Measurements from ENCODE around the gene RAP1A.
"Not testable (repeated sequence)": the region's sequence is repeated elsewhere in the genome, so short reads cannot be mapped to it uniquely, and the experiment has no call there.

RAP1A gene

GRCh38 chr1:111624382-111624781, 4.8 kb downstream of the RAP1A start:
- peaks cover 12% of the 10 kb centered on the region for H3K36me3 Mint-ChIP-seq (ENCODE audit: insufficient read depth)
- H3K4me3 Mint-ChIP-seq: peak overlapping the region in 1 of 2 donors; percentile 96
- H3K4me1 Mint-ChIP-seq (ENCODE audit: low read depth in 2 of 2): peaks cover 50 to 69% of the 10 kb centered on the region in 2 donors
- H3K27ac Mint-ChIP-seq: peak overlapping the region; percentile 84 to 93
- no peaks in the 10 kb centered on the region for H3K9me3 Mint-ChIP-seq
- ATAC-seq (replicated peaks) (no peak), DNase-seq (no peak)
- no peaks in the 10 kb centered on the region for H3K27me3 Mint-ChIP-seq

GRCh38 chr1:111625276-111625675, 5.7 kb downstream of the RAP1A start:
- no peak for DNase-seq
- no peaks in the 10 kb centered on the region for H3K9me3 Mint-ChIP-seq
- H3K4me3 Mint-ChIP-seq: peak overlapping the region; percentile 31 to 96
- no peak for ATAC-seq (replicated peaks)
- peak overlapping the region; percentile 7 to 90 for H3K27ac Mint-ChIP-seq
- peaks cover 12% of the 10 kb centered on the region for H3K36me3 Mint-ChIP-seq (ENCODE audit: insufficient read depth)
- H3K27me3 Mint-ChIP-seq: no peaks in the 10 kb centered on the region
- H3K4me1 Mint-ChIP-seq (ENCODE audit: low read depth in 2 of 2): peaks cover 55 to 75% of the 10 kb centered on the region in 2 donors

DNA sequence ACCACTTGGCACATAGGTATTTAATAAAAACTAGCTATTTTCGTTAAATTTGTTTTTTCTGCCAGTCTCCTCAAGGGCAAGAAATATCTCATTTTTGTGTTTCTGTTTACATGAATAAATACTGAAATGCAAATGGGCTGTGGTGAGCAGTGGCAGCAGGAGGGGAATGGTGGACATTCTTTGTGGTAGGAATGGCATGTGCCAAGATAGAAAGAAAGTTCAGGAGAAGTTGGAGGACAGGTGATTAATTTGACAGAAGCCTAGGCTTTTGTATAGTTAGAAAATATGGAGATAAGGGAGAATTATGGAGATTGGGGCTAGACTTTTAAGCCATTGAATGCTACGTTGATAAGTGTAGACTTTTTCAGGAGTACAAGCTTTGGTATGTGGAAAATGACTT, 8.6 kb downstream of the RAP1A start:
- Mint-ChIP-seq H3K36me3 (ENCODE audit: insufficient read depth) (peaks cover 5% of the 10 kb centered on the region), H3K9me3 (no peaks in the 10 kb centered on the region), H3K27me3 (no peaks in the 10 kb centered on the region), H3K4me3 (peak overlapping the region; percentile 6 to 58), H3K27ac (peak overlapping the region; percentile 4 to 83), H3K4me1 (ENCODE audit: low read depth in 2 of 2) (peaks cover 50 to 77% of the 10 kb centered on the region in 2 donors)
- ATAC-seq (replicated peaks) (no peak), DNase-seq (no peak)

GRCh38 chr1:111629190-111629954, 9.8 kb downstream of the RAP1A start:
- ATAC-seq (replicated peaks): peak; percentile 42
- Mint-ChIP-seq H3K36me3 (ENCODE audit: insufficient read depth) (peaks cover 4% of the 10 kb centered on the region), H3K27me3 (no peaks in the 10 kb centered on the region)

GRCh38 chr1:111630567-111630966, 11.0 kb downstream of the RAP1A start:
- Mint-ChIP-seq H3K27ac (peak overlapping the region in 1 of 2 donors; percentile 83), H3K4me1 (ENCODE audit: low read depth in 2 of 2) (peaks cover 50 to 77% of the 10 kb centered on the region in 2 donors), H3K27me3 (no peaks in the 10 kb centered on the region), H3K36me3 (ENCODE audit: insufficient read depth) (peaks cover 10% of the 10 kb centered on the region), H3K9me3 (no peaks in the 10 kb centered on the region), H3K4me3 (peak overlapping the region in 1 of 2 donors; percentile 58)
- DNase-seq (no peak), ATAC-seq (replicated peaks) (no peak)

More at GRCh38 chr1:111629190-111629954, 9.8 kb downstream of the RAP1A start:
- peak overlapping the region; percentile 4 to 58 for H3K4me3 Mint-ChIP-seq
- H3K27ac Mint-ChIP-seq: peak overlapping the region; percentile 26 to 83
- H3K9me3 Mint-ChIP-seq: no peaks in the 10 kb centered on the region
- DNase-seq: no peak
- peaks cover 46 to 79% of the 10 kb centered on the region in 2 donors for H3K4me1 Mint-ChIP-seq (ENCODE audit: low read depth in 2 of 2)

DNA sequence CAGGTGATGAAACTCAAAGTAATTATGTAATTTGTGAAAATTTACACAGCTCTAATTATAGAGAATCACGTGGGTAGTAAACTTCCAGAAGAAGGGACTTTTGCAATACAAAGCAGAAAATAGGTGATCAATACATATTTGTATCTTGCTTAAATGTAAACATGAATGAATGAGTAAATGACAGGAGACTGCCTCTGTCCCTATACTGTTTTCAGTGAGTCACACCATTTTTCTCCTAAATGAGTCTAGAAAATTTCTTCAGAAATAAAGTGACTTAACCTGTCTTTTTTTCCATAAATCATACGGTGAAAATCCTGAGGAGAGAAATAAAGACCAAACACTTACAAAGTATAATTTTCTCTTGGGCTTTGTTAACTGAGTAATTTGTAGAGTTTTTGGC, 11.9 kb downstream of the RAP1A start:
- Mint-ChIP-seq H3K27me3 (no peaks in the 10 kb centered on the region), H3K9me3 (no peaks in the 10 kb centered on the region), H3K36me3 (ENCODE audit: insufficient read depth) (peaks cover 14% of the 10 kb centered on the region), H3K4me3 (peak overlapping the region in 1 of 2 donors; percentile 64), H3K27ac (peak overlapping the region in 1 of 2 donors; percentile 22), H3K4me1 (ENCODE audit: low read depth in 2 of 2) (peaks cover 53 to 78% of the 10 kb centered on the region in 2 donors)
- no peak for DNase-seq
- no peak for ATAC-seq (replicated peaks)

- not testable (repeated sequence) for H3K9me3 Mint-ChIP-seq; DNase-seq; ATAC-seq (replicated peaks); H3K27me3 Mint-ChIP-seq
- Mint-ChIP-seq H3K4me1 (ENCODE audit: low read depth in 2 of 2) (peaks cover 50 to 81% of the 10 kb centered on the region in 2 donors), H3K36me3 (ENCODE audit: insufficient read depth) (peaks cover 19% of the 10 kb centered on the region), H3K27ac (peak overlapping the region; percentile 53 to 76), H3K4me3 (peak overlapping the region; percentile 1 to 64)
Measured at GRCh38 chr1:111632771-111633170, 13.2 kb downstream of the RAP1A start.

DNA sequence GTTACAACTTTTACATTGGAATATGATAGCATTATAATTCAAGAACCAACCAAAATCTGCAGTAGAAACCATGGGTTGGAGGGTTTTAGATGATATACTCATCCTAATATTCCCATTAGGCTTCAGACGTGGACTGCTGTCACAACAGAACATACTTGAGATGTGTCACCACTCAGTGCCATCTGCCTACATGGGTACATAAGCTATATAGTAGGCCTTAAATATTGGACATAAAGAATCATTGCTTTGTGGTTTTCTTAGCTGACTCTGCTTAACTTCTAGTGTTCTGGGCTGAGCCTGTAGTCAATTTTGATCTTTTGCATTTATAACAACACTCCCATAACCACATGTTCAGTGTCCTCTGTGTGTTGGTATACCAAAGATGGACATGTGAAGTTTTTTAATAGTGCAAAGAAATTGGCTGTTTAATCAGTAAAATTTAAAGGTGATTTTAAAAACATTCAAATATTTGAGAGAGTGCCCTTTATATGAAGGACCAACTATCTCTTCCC, 14.2 kb downstream of the RAP1A start:
- Mint-ChIP-seq H3K27ac (peak overlapping the region in 1 of 2 donors; percentile 76), H3K4me1 (ENCODE audit: low read depth in 2 of 2) (peaks cover 49 to 80% of the 10 kb centered on the region in 2 donors), H3K36me3 (ENCODE audit: insufficient read depth) (peaks cover 19% of the 10 kb centered on the region), H3K4me3 (peak overlapping the region in 1 of 2 donors; percentile 64), H3K9me3 (no peaks in the 10 kb centered on the region), H3K27me3 (no peaks in the 10 kb centered on the region)
- ATAC-seq (replicated peaks): no peak
- DNase-seq: no peak

- Mint-ChIP-seq H3K4me3 (peak overlapping the region; percentile 33 to 39), H3K4me1 (ENCODE audit: low read depth in 2 of 2) (peaks cover 41 to 74% of the 10 kb centered on the region in 2 donors), H3K27me3 (no peaks in the 10 kb centered on the region), H3K36me3 (ENCODE audit: insufficient read depth) (peaks cover 19% of the 10 kb centered on the region), H3K9me3 (no peaks in the 10 kb centered on the region), H3K27ac (peak overlapping the region; percentile 83 to 84)
- no peak for DNase-seq
- no peak for ATAC-seq (replicated peaks)
Measured at GRCh38 chr1:111635324-111636009, 15.9 kb downstream of the RAP1A start.

- H3K4me1 Mint-ChIP-seq (ENCODE audit: low read depth in 2 of 2): peaks cover 31 to 63% of the 10 kb centered on the region in 2 donors
- H3K4me3 Mint-ChIP-seq: peak overlapping the region; percentile 5 to 18
- DNase-seq (no peak), ATAC-seq (replicated peaks) (no peak)
- H3K27ac Mint-ChIP-seq: peak overlapping the region; percentile 7 to 65
- peaks cover 20% of the 10 kb centered on the region for H3K36me3 Mint-ChIP-seq (ENCODE audit: insufficient read depth)
- H3K27me3 Mint-ChIP-seq: no peaks in the 10 kb centered on the region
- H3K9me3 Mint-ChIP-seq: no peaks in the 10 kb centered on the region
Measured at GRCh38 chr1:111638320-111638719, 18.7 kb downstream of the RAP1A start.

- Mint-ChIP-seq H3K4me3 (peak overlapping the region in 1 of 2 donors; percentile 18), H3K36me3 (ENCODE audit: insufficient read depth) (peaks cover 20% of the 10 kb centered on the region), H3K9me3 (no peaks in the 10 kb centered on the region), H3K27ac (no peak overlapping the region), H3K4me1 (ENCODE audit: low read depth in 2 of 2) (peaks cover 38 to 67% of the 10 kb centered on the region in 2 donors), H3K27me3 (no peaks in the 10 kb centered on the region)
- DNase-seq: no peak
- no peak for ATAC-seq (replicated peaks)
Measured at GRCh38 chr1:111639602-111640198, 20.1 kb downstream of the RAP1A start.

GRCh38 chr1:111643097-111643496, 23.5 kb downstream of the RAP1A start:
- H3K4me1 Mint-ChIP-seq (ENCODE audit: low read depth in 2 of 2): peaks cover 48 to 74% of the 10 kb centered on the region in 2 donors
- H3K9me3 Mint-ChIP-seq: no peaks in the 10 kb centered on the region
- DNase-seq: no peak
- peak overlapping the region in 1 of 2 donors; percentile 63 for H3K4me3 Mint-ChIP-seq
- no peaks in the 10 kb centered on the region for H3K27me3 Mint-ChIP-seq
- no peak for ATAC-seq (replicated peaks)
- H3K36me3 Mint-ChIP-seq (ENCODE audit: insufficient read depth): peaks cover 11% of the 10 kb centered on the region
- H3K27ac Mint-ChIP-seq: peak overlapping the region in 1 of 2 donors; percentile 73

- no peak for ATAC-seq (replicated peaks)
- Mint-ChIP-seq H3K9me3 (no peaks in the 10 kb centered on the region), H3K36me3 (ENCODE audit: insufficient read depth) (peaks cover 14% of the 10 kb centered on the region), H3K4me3 (peak overlapping the region in 1 of 2 donors; percentile 63), H3K27ac (peak overlapping the region in 1 of 2 donors; percentile 73), H3K27me3 (no peaks in the 10 kb centered on the region), H3K4me1 (ENCODE audit: low read depth in 2 of 2) (peaks cover 49 to 74% of the 10 kb centered on the region in 2 donors)
- no peak for DNase-seq
Measured at GRCh38 chr1:111643696-111644095, 24.1 kb downstream of the RAP1A start.
